Ascending aorta (tissue), 2 donors: Measurements from ENCODE around the gene RNF227. TPM values are rescaled to one million over a fixed set of nuclear protein-coding genes. Genes with fewer than 3 reads are reported as not detected.
"Not testable (repeated sequence)": the region's sequence is repeated elsewhere in the genome, so short reads cannot be mapped to it uniquely, and the experiment has no call there.

Experiments
- DNase-seq, 2 donors: peaks; one replicate each; pipeline ENCODE4 v3.0.0-alpha.2; 2019; ENCODE audit warnings: low spot score in 2 of 2
- H3K27ac ChIP-seq, 2 donors: fragments of 200-600 bp; sonication (generic); one replicate each; pipeline ENCODE4 v1.5.1; 2016 to 2017; ENCODE audit warnings: mild to moderate bottlenecking in 1 of 2
- H3K27me3 ChIP-seq: fragments of 200-600 bp; sonication (generic); one replicate; pipeline ENCODE4 v1.5.1; 2017
- H3K36me3 ChIP-seq, 2 donors: fragments of 200-600 bp; sonication (generic); one replicate each; pipeline ENCODE4 v1.5.1; 2016
- H3K4me1 ChIP-seq, 2 donors: fragments of 200-600 bp; sonication (generic); one replicate each; pipeline ENCODE4 v1.5.1; 2016 to 2017; ENCODE audit warnings: mild to moderate bottlenecking in 1 of 2
- H3K4me3 ChIP-seq, 2 donors: fragments of 200-600 bp; sonication (generic); one replicate each; pipeline ENCODE4 v1.5.1; 2016 to 2017; ENCODE audit warnings: mild to moderate bottlenecking in 1 of 2
- H3K9me3 ChIP-seq, 2 donors: fragments of 200-600 bp; sonication (generic); one replicate each; pipeline ENCODE4 v1.5.1; 2016
- intact Hi-C: fragments of 100-400 bp; cut with DNase I; formaldehyde crosslinking; loops from one replicate; pipeline ENCODE4 v1.15.1; 2023
- total RNA-seq: library from RNA; depleted of rRNA; stranded (reverse); fragments of >200 nt; gene quantifications from one replicate; pipeline ENCODE4 v1.1.0, GENCODE V29; 2016
- TF ChIP-seq, protein P1 (sequence below), 3 experiments: fragments of 200-600 bp in 2 of 3; fragments of 450-650 bp in 1 of 3; sonication (generic) in 2 of 3; IDR thresholded peaks; one replicate each; pipeline ENCODE4 v1.5.1; 2016 to 2019; ENCODE audit warnings: antibody characterized with exemption in 3 of 3, mild to moderate bottlenecking in 1 of 3, moderate library complexity in 1 of 3

RNF227 gene
- 0.32 TPM for total RNA-seq

GRCh38 chr17:7915611-7916384, at the start of gene RNF227:
RNF227 (minus strand) TSS chr17:7916289; CDS start chr17:7916195, 94 bp downstream.
- Histone ChIP-seq H3K4me3 (peak within 1 kb of the TSS; percentile 53 to 65), H3K36me3 (peaks cover 5 to 8% of the 10 kb centered on the region in 2 donors), H3K27me3 (no peaks in the 10 kb centered on the region), H3K27ac (peak within 1 kb of the TSS; percentile 92 to 97), H3K9me3 (no peaks in the 10 kb centered on the region), H3K4me1 (peaks cover 6 to 11% of the 10 kb centered on the region in 2 donors)
- intact Hi-C loops, result loop anchor here (1.0 to 5.0 kb wide), 4 partner anchors 16 to 307 kb away; partner anchors contain the start of genes CHD3, NAA38 and TRAPPC1
- TF ChIP-seq, protein P1, sequence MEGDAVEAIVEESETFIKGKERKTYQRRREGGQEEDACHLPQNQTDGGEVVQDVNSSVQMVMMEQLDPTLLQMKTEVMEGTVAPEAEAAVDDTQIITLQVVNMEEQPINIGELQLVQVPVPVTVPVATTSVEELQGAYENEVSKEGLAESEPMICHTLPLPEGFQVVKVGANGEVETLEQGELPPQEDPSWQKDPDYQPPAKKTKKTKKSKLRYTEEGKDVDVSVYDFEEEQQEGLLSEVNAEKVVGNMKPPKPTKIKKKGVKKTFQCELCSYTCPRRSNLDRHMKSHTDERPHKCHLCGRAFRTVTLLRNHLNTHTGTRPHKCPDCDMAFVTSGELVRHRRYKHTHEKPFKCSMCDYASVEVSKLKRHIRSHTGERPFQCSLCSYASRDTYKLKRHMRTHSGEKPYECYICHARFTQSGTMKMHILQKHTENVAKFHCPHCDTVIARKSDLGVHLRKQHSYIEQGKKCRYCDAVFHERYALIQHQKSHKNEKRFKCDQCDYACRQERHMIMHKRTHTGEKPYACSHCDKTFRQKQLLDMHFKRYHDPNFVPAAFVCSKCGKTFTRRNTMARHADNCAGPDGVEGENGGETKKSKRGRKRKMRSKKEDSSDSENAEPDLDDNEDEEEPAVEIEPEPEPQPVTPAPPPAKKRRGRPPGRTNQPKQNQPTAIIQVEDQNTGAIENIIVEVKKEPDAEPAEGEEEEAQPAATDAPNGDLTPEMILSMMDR (IDR thresholded peaks at IDR 0.05), result no peak
- DNase-seq, result peak; percentile 60 to 95

DNA sequence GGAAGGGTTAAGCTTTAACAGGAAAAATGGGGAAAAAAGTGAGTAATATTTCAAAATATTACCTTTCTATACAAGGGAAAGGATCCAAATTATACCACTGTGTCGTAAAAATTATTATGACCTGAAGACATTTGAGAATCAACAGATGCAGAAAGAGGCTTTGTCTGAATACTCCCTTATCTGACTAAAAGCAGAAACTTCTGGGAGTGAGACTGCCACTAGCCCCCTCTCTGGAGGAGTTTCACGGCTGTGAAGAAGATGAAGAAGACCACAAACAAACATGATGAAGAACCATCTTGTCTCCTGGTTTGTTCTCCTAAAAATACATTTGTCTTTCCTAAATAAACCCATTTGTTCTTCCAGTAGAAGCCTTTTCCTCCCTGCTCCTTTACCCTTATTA, 45.3 kb upstream of the RNF227 start:
- Histone ChIP-seq H3K27me3 (no peaks in the 10 kb centered on the region), H3K9me3 (no peaks in the 10 kb centered on the region), H3K27ac (no peak overlapping the region), H3K4me3 (no peak overlapping the region), H3K36me3 (no peaks in the 10 kb centered on the region), H3K4me1 (no peaks in the 10 kb centered on the region)
- DNase-seq, result no peak
- TF ChIP-seq, protein P1 (IDR thresholded peaks at IDR 0.05), result no peak
- intact Hi-C loops, result no loop called here

- DNase-seq, result no peak
- Histone ChIP-seq H3K4me1 (no peaks in the 10 kb centered on the region), H3K36me3 (no peaks in the 10 kb centered on the region), H3K4me3 (no peak overlapping the region), H3K9me3 (no peaks in the 10 kb centered on the region), H3K27me3 (no peaks in the 10 kb centered on the region), H3K27ac (no peak overlapping the region)
- TF ChIP-seq, protein P1 (IDR thresholded peaks at IDR 0.05), result no peak
- intact Hi-C loops, result no loop called here
Measured at GRCh38 chr17:7959503-7960253, 43.6 kb upstream of the RNF227 start.

- no peaks in the 10 kb centered on the region for H3K27me3 ChIP-seq
- H3K27ac ChIP-seq, result no peak overlapping the region
- intact Hi-C loops, result no loop called here
- no peaks in the 10 kb centered on the region for H3K9me3 ChIP-seq
- DNase-seq, result no peak
- no peak overlapping the region for H3K4me3 ChIP-seq
- TF ChIP-seq, protein P1 (IDR thresholded peaks at IDR 0.05), result no peak
- H3K4me1 ChIP-seq, result no peaks in the 10 kb centered on the region
- no peaks in the 10 kb centered on the region for H3K36me3 ChIP-seq
Measured at GRCh38 chr17:7956228-7956965, 40.3 kb upstream of the RNF227 start.

GRCh38 chr17:7955414-7956227, 39.5 kb upstream of the RNF227 start:
- TF ChIP-seq, protein P1 (IDR thresholded peaks at IDR 0.05), result no peak
- Histone ChIP-seq H3K4me3 (no peak overlapping the region), H3K27ac (no peak overlapping the region), H3K27me3 (no peaks in the 10 kb centered on the region), H3K36me3 (no peaks in the 10 kb centered on the region), H3K9me3 (no peaks in the 10 kb centered on the region), H3K4me1 (no peaks in the 10 kb centered on the region)
- DNase-seq, result no peak
- intact Hi-C loops, result no loop called here

- intact Hi-C loops, H3K9me3 ChIP-seq, H3K4me1 ChIP-seq, H3K27me3 ChIP-seq, DNase-seq, H3K27ac ChIP-seq, H3K4me3 ChIP-seq: not testable (repeated sequence)
- peaks cover 3 to 14% of the 10 kb centered on the region in 2 donors for H3K36me3 ChIP-seq
Measured at GRCh38 chr17:7953266-7953665, 37.2 kb upstream of the RNF227 start.
